GM19035 (cell line): Measurements from ENCODE around the gene RAD23A.
"Not testable (repeated sequence)": the region's sequence is repeated elsewhere in the genome, so short reads cannot be mapped to it uniquely, and the experiment has no call there.

Experiments used
- ATAC-seq: cut with Tn5 transposase; IDR thresholded peaks from one replicate; pipeline ENCODE4 v1.9.1; 2021; ENCODE audit not compliant: unreplicated experiment

The RAD23A gene

GRCh38 chr19:12954612-12954962 is 8.9 kb downstream of the RAD23A start:
- ATAC-seq = no peak

GRCh38 chr19:12955575-12955974 is 9.9 kb downstream of the RAD23A start:
- ATAC-seq = not testable (repeated sequence)

DNA sequence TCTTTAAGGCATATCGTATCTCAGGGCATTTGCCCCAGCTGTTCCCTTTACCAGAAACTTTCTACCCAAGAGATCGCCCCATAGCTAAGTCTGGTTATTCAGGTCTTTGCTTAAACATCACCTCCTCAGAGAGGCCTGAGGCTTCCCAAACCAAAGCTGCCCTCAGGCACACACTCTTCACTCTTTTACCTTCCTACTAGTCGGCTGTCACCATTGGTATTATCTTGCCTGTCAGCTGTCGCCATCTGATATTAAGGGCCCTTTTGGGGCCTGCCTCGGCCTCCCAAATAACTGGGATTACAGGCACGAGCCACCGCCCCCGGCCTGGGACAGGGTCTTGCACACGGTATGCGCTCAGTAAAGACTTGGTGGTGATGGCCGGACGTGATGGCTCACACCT is 10.3 kb downstream of the RAD23A start:
- ATAC-seq = no peak

DNA sequence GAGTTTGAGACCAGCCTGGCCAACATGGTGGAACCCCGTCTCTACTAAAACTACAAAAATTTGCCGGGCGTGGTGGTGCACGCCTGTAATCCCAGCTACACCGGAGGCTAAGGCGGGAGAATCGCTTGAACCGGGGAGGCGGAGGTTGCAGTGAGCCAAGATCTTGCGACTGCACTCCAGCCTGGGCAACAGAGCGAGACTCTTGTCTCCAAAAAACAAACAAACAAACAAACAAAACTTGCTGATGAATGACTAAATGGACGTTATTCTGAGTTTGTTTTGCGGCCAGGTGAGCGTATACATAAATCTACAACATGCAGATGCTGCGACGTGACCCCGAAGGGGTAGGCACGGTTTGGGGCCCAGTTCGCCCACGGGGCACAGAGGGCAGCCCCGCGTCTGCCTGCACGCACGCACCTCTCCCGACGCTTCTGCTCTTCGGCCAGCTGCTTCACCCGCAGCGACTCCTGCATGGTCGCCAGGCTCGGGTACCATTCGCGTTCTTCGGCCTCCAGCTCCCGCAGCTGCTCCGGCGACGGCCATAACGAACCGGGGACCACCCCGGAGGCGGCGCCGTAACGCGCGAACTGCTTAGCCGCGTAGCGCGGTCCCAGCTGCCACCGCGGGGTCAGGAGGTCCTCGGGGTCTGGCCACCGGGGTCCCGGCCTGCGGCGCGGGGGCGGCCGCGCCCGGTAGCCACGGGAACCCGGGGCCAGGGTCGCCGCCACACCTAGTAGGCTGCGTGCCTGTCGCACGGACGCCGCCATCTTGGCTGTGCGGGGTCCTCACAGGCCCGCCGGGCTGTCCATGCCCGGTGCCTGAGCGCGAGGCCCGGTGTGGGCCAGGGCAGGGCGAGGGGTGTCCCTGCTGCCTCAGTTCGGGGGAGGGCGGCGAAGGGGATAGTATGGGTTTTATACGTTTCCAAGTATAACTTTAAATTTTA is 11.1 kb downstream of the RAD23A start, which contains the start of gene GADD45GIP1:
TSS of gene GADD45GIP1 (minus strand) at position 778 of the 943 bp plus-strand sequence. CDS start at position 767, 11 bp downstream.
- ATAC-seq = peak; percentile 79

DNA sequence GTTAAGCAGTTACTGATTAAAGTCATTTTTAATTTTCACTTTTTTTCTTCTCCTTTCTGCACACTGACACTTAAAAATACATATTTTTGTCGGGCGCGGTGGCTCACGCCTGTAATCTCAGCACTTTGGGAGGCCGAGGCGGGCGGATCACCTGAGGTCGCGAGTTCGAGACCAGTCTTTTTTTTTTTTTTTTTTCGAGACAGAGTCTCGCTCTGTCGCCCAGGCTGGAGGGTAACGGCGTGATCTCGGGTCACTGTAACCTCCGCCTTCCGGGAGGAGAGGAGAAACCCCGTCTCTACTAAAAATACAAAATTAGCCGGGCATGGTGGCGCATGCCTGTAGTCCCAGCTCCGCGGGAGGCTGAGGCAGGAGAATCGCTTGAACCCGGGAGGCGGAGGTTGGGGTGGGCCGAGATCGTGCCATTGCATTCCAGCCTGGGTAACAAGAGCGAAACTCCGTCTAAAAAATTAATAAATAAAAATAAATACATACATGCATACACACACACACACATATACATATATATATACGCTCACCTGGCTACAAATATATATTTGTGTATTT is 11.8 kb downstream of the RAD23A start:
- peak; percentile 27 for ATAC-seq

- ATAC-seq = no peak
Observed at GRCh38 chr19:12959481-12959880, 13.8 kb downstream of the RAD23A start.

DNA sequence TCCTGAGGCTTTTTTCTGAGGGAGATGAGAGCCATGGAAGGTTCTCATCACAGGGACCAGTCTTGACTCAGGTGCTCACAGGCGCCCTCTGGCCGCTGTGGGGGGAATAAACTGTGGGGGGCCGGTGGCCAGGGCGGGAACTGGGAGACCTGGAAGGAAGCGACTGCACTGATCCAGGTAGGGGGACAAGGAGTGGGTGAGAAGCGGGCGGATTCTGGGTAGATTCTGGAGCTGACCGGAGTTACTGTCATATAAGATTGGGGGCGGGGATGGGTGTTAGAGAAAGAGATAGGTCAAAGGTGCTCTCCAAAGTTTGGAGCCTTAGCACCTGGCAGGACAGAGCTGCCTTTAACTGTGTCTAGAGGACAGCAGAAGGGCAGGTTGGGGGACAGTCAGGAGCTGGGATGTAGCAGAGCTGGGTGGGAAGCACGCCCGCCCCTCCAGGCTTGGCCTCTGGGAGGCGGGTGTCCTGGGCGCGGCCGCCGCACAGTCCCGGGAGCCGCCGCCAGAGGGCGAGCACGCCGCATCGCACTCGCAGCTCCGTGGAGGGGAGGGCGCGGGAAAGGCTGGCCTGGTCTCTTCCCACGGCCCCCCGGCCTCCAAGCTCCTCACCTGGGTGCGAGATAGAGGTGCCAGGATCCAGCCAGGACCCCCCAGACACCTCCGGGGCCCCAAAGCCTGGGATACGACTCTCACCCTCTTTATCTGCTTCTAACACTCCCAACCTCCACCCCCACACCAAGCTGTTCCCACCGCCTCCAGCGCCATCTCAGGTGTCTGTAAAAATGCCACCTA is 19.6 kb downstream of the RAD23A start:
- peak; percentile 69 for ATAC-seq

DNA sequence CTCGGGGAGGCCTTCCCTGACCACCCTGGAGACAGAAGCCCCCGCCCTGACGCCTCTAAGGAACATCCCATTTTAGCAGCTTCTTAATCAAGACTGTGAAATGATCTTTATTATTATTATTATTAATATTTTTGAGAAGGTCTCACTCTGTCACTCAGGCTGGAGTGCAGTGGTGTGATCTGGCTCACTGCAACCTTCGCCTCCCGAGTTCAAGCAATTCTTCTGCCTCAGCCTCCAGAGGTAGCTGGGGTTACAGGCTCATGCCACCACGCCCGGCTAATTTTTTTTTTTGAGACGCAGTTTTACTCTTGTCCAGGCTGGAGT is 20.1 kb downstream of the RAD23A start:
- no peak for ATAC-seq

DNA sequence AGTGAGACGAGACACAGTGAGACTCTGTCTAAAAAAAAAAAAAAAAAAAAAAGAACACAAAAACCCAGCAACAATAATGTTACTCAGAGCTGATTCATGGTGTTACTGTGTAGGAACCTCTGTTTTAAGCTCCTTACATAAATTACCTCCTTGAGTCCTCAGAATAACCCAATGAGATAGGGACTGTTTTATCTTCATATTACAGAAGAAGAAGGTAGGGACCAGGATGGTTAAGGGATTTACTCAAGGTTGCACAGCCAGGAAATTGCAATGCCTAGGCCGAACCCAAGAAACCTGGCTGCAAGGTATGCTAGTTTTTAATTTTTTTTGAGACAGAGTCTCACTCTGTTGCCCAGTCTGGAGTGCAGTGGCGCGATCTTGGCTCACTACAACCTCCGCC is 22.2 kb downstream of the RAD23A start:
- ATAC-seq = no peak

GRCh38 chr19:12969292-12969988 is 23.8 kb downstream of the RAD23A start, which contains the start of gene DAND5:
Gene DAND5 (plus strand): TSS chr19:12969576. CDS start chr19:12969661, 85 bp downstream.
- no peak for ATAC-seq

DNA sequence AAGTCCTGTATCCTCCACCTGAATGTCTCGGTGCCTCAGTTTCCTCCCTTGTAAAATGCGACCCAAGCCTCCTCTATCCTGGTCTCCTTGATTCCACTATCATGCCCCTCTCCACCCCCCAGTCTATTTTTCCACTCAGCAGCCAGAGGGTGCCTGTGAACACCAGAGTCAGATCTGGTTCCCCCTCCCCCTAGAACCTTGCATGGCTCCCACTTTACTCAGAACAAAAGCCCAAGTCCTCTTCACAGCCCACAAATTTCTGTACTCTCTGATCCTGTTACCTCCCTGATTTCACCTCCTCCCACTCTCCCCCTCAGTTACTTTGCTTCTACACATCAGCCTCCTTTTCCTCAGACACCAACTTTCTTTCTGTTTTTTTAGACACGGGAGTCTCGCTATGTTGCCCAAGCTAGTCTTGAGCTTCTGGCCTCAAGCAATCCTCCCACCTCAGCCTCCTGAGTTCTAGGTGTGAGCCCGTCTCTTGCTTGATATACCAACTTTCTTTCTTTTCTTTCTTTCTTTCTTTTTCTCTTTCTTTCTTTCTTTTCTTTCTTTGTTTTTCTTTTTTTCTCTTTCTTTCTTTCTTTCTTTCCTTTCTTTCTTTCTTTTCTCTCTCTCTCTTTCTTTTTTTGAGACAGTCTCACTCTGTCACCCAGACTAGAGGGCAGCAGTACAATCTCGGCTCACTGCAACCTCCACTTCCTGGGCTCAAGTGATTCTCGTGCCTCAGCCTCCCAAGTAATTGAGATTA is 24.6 kb downstream of the RAD23A start:
- no peak for ATAC-seq

GRCh38 chr19:12973236-12973635 is 27.6 kb downstream of the RAD23A start:
- no peak for ATAC-seq

DNA sequence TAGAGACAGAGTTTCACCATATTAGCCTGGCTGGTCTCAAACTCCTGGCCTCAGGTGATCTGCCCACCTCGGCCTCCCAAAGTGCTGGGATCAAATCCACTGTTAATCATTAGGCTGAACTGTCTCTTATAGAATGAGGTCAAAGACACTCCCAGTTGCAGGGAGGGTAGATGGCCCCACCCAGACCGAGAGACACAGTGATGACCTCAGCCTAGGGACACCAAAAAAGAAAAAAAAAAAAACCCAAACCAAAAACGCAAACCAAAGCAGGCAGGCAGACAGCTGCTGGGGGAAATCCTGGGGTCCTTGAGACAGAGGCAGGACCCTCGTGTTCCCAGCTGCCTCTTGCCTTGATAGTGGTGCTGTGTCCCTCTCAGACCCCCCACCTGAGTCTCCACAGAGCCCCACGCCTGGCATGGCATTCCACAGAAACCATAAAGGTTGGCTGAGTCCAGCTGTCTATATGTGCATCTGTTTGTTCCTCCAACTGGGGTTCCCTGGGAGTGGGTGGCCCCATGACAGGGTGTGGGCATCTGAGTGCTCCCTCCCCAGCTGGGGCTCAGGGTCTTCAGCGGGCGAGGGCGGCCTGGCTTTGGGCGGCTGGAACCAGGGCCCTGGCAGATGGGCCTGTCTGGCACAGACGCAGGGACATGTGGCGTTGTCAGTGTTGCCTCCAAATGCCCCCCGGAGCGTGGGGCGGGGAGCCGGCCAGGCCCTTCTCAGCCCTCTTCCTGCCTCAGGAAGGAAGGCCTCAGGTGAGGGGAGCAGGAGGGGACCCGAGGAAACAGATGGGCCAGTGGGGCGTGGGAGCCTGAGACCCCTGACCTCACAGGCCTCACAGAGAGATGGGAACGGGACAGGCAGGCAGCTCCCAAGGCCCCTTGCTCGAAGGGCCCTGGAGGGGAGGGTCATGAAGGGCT is 28.9 kb downstream of the RAD23A start:
- ATAC-seq = no peak

DNA sequence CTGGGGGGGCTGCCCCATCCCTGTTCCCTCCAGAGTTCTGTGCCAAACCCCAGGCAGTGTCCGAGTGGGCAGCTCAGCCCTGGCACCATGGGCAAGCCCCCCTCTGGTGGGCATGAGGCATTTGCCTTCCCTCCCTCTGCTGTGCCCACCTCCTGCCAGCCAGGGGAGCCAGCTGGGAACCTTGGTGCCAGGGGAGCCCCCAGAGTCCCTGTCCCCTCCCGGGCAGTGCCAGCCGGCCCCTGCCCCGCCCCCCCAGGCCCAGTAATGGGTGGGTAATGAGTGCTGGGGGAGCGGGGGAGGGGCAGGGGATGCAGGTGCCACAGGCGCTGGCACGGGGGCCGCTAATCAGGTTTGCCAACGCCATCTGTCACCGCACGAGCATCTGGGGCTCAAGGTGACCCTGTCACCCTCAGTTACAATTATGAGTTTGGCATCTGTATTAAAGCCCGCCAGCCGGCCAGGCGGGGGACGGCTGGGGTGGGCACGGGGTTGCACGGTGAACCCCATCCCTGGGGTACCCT is 29.6 kb downstream of the RAD23A start:
- ATAC-seq = no peak

GRCh38 chr19:12976109-12976508 is 30.4 kb downstream of the RAD23A start:
- not testable (repeated sequence) for ATAC-seq

- ATAC-seq = no peak
Observed at GRCh38 chr19:12979974-12980373, 34.3 kb downstream of the RAD23A start.

DNA sequence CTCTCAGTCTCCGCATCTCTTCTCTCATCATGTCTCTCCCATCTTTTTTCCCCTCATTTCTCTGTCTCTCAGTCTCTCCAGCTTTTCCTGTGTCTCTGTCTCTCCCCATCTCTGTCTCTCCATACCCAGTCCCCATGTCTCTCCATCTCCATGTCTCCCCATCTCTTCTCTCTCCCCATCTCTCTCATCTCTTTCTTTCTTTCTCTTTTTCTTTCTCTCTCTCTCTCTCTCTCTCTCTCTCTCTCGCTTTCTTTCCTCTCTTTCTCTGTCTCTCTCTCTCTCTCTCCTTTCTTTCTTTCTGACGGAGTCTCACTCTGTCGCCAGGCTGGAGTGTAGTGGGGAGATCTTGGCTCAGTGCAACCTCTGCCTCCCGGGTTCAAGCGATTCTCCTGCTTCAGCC is 37.0 kb downstream of the RAD23A start:
- no peak for ATAC-seq

GRCh38 chr19:12983091-12983490 is 37.4 kb downstream of the RAD23A start:
- ATAC-seq = no peak

DNA sequence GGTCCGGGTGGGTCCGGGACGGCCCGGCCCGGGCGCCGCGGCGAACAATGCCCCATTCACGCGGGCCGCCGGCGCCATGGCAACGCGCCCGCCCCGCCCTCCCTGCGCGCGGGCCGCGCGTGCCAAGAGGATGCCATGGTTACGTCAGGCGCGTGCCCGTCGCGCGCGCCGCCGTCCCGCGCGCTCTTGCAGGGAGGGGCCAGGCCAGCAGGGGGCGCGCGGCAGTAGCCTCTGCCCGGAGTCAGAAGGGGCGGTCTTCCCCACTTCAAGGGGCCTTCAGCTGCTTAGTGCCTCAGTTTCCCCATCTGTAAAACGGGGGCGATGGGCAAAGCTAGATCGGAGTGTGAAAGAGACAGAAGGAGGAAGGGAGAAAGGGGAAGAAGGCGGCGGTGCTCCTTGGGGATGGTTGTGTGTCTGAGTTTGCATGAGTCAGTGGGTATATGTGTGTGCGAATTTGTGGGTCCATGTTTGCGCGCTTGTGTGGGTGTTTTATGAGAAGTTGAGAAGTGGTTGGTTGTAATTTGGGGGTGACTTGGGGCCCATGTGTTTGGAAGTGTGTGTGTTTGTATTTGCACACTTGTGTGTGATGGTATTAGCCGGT is 38.0 kb downstream of the RAD23A start:
- peak; percentile 52 for ATAC-seq
